CD4-positive, alpha-beta T cell treated with Interleukin-17A for 4 hours (primary cell): ENCODE measurements around the gene BOD1.

ENCODE experiments used
- DNase-seq: peaks from one replicate; pipeline ENCODE4 v3.0.0-alpha.2; 2020; ENCODE audit warnings: mixed read lengths

The BOD1 gene

DNA sequence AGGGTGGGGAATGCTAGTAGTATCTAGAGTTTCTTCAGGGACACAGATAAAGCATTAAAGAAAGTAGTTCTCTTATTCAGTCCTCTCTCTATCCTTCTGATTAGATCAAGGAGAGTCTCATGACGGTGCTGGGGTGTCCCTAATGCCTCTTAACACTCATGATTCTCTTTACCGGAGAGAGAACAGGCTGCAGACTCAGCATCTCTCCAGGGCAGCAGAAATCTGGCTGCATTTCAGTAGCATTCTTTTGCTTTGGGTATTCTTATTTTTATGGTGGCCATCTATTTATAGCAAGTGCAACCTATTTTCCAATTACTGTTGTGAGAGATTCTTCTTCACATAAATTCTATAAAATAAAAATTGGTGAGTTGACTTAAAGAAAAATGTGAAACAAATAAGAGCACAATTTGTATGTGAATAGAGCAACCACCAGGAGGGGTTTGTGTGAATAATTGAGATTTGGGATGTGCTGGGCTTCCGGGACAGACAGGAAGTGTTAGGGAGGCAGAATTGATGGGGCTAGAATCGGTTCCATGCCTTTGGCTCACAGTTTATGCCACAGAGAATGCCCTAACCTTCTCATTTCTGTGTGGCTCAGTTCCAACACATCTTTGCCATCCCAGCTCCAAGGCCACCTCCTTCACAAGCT, 23.8 kb upstream of the BOD1 start:
- DNase-seq, result no peak

DNA sequence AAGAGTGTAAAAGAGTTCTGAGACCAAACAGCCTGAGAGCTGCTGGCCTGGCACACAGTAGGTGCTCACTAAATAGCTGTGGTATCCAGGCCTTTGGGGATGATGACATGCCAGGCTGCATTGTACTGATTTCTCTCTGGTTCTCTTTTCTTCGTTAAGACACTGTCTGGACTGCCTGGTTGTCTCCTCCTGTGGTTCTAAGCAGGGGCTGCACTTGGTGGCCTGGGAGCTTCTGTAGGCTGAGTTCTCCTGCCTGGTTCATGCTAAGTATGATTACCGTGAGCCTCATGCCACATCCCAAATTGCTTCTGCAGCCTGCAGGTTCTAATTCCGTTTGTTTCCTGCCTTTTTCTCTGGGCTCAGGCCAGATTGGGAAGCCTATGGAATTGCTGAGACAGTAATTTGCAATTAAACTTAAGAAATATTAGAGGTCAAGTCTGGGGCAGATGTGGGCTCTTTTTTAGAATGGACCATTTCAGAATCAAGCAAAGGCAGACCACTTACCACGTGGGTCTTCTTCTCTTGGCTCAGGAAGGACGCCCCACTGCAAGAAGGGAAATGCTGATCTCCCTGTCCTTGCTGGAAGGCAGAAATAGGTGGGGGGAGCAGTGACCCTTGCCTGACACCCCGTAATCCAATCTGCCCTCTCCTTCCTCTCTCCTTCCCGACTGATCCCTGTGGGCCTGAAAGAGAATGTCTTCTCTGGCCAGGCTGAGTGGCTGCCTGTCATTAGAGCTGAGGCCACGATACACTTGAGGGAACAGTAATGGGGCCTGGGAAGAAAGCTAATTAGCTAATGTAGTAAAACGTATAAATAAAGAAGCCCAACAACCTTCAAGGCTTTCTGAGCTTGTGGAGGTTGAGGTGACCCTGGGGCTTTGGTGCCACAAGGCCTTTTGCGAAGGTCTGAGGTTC, 21.9 kb upstream of the BOD1 start:
- no peak for DNase-seq

DNA sequence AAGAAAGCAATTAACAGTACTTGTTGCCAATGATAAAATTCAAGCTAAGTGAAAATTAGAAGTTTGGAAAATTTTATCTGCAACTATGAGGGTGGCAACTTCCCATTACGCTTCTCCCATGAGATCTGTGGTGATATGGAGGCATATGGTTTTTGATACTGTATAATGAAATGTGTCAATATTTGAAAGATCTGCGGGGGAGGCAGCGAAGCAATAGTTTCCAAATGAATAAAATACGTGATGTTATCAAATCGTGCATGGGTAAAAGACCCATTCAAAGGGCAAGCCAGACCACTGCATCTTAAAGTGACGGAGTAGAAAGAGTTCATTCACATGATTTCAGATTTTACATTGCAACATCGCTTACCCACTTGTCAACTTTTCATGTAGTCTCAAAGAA, 20.9 kb upstream of the BOD1 start:
- DNase-seq, result no peak

DNA sequence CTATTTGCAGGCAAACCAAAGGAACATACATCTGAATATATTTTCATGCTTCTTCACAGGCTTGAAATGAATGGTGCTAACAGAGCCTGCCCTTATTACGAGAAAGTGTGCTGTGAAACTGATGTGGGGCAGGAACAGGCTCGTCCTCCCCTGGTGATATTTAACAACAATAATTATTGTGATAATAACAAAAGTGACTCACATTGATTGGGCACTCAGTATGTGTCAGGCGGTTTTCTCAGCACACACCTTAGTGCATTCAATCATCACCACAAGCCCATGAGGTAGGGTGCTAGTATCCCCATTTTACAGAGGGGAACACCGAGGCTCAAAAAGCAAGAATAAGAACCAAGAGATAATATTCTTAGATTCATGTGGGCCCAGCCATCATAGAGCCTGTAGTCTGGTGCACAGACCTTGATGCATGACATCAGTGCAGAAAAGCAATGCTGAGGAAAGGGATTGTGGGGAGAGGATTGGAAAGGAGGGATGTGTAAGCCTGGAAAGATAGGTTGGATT, 18.1 kb upstream of the BOD1 start:
- no peak for DNase-seq

DNA sequence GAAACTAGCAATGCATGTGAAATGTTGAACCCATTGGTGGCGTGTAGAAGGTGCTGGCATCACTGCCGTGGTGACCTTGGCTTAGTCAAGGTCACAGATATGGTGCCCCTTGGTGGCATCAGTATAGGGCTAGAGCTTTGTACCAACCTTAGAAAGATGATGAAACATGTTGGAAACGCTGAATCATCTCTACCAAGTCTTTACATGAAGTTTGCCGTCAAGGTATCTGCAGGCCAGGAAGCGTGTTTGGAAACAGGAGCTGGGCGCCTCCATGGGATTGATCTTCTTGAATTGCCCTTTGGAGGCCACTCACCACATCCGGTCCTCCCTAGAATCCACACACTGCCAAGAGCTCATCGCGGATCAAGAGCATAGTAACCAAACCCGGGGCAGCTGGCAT, 16.9 kb upstream of the BOD1 start:
- DNase-seq, result no peak

DNA sequence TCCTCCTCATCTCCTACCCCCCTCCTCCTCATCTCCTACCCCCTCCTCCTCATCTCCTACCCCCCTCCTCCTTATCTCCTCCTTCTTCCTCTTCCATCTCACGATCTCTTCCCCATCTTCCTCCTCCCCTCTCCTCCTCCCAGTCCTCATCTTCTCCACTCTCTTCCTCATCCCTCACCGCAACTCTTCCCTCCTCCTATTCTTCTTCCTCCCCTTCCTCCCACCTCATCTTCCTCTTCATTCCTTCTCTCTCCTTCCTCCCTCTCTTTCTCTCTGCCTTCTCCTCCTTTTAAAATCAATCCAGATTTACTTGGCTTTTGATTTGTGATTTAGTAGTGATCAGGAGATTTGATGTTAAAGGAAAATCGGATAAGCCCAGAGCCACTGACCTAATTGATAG, 15.0 kb upstream of the BOD1 start:
- no peak for DNase-seq

DNA sequence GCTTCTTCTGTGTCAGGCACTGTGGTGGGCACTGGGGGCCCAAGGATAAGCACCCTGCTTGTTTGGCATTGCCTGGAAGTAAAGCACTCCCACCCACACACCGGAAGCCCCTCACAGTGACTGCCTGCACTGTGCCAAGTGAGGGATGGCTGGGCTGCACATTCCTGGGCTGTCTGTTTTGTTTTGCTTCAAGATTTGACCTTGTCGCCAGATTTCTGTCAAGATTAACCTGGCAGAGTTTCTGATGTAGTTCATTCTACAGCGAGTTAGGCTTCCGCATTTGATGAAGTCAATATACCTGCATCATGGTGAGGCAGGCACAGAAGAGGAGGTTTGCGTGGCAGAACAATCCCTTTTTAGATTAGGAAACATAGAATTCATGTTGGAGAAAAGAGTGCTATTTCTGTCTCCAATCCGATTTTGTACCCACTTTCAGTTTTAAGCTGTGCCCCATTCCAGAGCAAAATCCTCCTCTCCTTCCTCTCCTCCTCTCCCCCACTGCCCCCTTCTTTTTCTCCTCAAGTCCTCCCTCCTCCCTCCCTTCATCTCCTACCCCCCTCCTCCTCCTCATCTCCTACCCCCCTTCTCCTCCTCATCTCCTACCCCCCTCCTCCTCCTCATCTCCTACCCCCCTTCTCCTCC, 14.4 kb upstream of the BOD1 start:
- no peak for DNase-seq

DNA sequence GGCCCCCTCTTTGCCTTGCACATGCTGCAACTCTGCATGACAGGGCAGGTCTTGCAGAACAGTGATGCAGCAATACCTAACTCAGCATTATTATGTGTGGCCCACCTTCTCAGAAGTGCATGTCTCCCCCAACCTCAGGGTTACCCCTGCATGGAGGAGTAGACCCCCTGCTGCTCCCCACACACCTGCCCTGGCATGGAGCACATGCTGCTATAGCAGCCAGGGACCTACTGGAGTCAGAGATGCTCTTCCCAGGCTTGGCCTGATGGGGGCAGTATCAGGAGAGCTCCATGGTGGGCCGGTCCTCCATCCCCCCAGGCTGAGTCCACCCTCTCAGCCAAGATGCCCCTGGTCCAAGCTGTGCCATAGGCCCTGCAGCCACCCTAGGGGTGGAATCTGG, 13.2 kb upstream of the BOD1 start:
- no peak for DNase-seq

DNA sequence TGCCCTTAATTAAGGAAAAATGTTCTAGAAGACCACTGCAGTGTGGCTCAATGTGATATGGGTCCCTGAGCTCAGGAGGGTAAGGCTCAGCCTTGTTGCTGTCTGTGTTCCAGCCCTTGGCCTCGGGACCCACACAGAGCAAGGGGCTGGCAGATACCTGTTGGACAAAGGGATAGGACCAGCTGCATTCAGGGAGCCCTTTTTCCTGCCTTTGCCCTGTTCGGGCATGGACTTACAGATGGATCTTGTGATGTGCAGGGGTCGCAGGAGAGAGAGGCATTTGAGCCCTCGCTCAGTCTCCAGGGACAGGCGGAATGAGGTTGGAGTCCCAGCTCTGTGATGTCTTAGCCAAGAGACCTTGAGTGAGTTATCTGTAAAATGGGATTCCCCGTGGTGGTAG, 12.1 kb upstream of the BOD1 start:
- DNase-seq, result no peak

DNA sequence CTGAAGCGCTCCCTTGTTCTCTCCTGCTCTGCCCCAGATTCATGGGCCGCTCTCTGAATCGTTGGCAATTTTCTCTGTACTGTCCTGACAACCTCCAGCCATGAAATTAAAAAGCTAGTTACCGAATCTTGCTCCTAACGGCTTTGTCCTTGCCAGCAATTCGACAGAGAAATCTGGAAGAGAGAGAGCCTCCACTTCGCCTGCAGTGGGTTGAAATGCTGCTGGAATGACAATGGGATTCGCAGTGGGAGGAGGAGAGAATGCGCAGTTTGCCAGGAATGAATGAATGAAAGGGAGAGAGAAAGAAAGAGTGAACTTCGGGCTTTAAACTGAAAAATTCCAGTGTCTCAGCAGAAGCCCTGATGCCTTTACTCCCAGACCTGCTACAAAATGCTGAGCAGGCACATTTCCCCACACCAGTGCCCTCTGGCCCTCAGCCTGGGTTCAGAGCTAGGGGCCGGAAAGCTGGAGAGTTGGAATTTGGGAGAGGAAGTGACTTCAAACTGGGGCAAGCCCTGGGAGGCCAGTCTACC, 11.5 kb upstream of the BOD1 start:
- DNase-seq, result no peak

DNA sequence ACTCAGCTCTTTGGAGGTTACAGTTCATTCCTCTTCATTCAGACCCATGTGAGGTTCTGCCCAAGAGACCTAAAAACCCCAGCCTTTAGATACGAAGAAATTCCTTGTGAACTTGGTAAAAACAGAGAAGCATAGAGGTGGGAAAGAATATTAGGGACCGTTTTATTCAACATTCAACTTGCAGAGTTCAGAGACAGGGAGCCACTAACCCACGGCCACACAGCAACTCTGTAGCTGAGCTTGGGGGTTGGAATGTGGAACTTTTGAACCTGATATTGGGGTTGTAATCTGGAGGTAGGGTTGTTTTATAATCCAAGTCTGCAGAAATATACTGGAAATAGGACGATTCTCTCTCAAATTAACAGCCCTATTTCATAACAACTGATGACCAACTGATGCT, 10.8 kb upstream of the BOD1 start:
- DNase-seq, result no peak

DNA sequence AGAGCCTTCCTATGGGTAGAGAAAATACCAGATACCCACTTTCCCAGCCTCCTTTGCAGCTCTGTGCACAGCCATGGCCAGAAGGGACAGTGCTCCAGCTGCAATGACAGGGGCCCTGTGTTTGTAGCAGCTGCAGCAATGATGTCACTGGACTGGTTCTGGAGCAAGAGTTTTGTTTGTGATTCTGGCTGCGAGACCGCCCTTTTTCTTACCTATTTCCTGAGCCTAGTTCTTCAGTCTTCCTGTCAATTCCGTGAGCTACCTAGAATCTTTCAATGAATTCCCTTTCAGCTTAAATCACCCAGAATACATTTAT, 10.0 kb upstream of the BOD1 start:
- no peak for DNase-seq

DNA sequence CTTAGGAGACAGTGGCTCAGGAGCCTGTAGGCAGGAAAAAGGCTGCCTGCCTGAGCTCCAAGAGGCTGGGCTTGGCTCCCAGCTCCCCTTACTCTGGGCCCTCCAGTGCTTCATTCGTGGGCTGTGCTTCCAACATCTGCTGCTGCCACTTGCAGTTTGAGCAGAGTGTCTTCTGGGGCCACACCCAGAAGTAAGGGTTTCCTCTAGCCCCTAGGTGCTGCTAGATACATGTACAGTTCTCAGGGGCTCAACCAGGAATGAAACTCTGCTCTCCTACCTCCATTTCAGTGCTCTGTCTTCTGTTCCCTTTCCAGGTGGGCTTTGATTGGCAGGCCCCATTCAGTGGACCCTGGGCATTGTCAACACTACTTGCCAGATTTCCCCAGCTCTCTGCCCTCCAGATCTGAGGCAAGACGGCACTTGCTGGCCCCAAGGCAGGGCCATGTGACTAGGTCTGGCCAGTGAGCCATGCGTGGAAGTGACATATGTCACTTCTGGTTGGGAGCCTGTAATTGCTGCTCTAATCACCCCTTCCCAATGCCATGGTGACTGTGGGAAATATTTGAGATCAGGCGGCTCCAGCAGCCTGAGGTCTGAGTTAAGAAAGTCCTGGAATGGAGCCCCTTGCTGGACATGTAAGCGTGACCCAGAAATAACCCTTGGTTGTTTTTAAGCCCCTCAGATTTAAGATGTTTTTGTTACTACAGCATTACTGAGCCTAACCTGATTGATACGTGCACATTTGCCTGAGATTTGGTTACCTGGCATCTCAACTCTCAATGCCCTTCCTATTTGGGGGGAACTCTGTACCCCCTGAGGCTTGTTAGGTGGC, 9.4 kb upstream of the BOD1 start:
- no peak for DNase-seq

DNA sequence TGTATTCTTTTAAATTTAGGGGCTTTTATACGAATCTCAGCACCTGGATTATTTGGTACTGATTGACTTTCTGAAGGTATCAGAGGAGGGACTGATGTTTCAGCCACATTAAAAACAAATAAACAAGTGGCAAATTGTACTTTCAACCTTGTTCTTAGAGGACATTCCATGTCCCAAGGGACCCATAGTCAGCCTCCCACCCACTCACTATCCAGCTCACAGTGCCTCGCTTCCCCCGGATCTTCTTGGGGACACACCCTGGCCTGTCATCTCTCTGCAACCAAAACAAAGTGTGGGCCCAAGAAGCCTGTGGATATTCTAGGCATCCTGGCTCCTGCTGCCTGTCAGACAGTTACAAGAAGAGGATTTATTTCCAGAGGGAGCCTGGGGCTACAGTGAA, 8.8 kb upstream of the BOD1 start:
- no peak for DNase-seq

DNA sequence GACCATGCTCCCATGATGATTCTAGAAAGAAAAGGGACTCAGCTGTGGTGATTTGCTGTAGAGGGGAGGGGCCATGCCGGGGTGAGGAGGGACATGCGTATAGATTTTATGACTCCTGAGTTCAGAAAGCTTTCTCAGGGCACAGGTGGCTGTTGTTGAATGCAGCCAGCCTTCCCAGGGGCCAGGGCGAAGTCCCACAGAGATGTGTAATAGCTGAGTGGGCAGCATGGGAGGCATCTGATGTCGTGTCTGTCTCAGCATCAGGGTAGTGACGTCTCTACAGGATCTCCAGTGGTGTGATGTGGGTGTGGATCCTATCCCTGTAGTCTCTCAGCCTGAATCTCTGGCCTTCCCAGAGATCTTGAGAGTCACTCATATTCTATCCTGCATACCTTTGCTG, 7.8 kb upstream of the BOD1 start:
- no peak for DNase-seq

DNA sequence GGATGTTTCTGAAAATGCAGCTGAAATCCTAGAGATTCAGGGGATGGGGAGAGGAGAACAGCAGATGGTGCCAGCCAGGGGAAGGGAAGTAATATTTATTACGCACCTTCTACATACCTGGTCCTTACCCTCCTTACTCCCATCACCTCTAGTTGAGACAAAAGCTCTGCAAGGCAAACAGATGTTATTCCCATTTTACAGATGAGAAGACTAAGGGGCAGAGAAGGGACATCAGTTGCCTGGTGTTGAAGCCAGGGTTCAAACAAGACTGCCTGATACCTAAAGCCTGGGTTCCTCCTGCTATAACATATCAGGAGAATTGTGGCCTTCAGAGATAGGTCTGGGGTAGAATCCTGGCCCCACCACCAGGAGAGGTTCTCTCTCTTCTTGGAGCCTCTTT, 7.3 kb upstream of the BOD1 start:
- no peak for DNase-seq

DNA sequence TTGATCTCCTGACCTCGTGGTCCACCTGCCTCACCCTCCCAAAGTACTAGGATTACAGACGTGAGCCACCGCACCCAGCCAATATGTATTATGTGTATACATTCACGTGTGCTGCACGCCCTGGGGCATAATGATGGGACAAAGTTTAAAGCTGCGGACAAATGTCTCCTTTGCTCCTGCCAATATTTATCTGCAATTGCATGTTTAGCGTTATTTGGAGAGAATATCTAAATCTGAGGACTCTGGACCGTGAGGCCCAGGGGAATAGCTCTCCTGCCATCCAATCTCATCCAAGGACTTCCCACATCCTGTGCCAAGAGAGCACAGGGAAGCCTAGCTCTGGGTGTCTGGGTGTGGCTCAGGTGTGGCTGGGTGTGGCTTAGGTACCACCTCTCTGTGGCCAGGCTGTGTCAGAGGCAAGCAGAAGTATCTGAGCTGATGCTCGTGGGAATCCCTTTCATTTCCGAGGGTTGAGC, 6.9 kb upstream of the BOD1 start:
- no peak for DNase-seq

DNA sequence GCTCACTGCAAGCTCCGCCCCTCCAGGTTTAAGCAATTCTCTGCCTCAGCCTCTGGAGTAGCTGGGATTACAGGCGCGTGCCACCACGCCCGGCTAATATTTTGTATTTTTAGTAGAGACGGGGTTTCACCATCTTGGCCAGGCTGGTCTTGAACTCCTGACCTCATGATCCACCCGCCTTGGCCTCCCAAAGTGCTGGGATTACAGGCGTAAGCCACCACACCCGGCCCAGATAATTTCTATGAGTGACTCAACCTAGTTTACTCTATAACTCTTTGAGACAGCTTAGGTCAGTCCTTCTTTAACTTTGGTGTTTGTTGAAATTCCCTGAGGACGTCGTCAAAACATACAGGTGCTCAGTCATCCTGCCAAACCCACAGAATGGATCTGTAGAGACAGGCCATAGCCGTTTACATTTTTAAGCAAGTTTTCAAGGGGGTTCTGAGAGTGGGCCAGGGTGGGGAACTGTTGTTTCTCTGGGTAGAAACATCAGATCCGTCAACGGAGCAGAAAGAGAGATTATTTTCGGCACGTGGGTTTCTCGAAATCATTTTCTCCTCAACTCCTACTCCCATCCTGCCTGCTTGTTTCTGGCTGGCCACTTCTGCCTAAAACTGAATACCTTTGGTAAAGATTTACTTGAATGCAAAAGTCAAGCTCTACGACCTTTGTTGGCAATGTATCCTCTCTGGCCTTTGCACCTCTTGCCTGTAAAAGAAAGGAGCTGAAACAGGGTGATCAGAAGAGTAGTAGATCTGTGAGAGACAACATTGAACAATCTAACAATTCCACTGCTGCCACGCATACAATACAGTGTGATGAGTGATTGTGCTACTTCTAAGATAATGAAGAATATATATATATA, 6.0 kb upstream of the BOD1 start:
- DNase-seq, result no peak

DNA sequence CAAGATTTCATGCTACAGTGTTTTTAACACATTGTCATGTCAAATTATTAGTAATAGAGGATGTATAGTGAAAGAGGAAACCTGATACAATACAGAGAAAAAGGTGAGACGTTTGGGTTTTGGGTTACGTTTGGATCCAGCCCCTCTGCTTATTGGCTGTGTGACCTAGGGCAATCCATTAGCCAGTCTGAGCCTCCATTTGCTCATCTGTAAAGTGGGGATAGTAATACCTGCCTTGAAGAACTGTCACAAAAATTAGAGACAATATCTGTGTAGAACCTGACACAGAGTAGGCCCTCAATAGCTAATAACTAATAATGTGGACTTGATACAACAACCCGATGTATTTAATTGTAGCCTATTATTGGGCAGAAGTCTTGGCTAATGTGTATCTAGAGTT, 4.3 kb upstream of the BOD1 start:
- DNase-seq, result no peak

DNA sequence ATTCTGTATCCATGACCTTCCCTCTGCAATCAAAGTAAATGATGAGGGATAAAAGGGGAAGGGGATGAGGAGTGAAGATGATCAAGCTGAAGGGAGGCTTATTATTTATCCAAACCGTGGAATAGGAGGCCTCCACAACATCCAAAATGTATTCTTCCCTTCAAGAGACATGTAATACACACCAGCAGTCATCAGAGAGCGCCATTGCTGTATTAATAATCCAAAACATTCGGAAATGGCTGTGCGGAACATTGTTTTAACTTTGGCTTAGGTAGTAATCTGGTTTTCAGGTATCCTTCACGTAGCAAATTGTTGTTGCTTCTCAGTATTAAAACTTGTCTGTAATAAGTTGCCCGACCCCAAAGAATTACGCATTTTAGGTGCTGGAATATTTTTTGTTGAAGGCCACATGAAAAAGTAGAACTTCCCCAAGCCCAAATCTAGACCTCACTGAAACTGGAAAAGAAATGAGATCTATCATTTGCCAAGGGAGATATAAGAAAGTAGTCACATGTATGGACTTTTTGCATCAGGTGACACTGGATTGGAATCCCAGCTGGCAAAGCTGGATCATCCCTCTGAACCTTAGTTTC, 2.6 kb upstream of the BOD1 start:
- peak; percentile 61 for DNase-seq

DNA sequence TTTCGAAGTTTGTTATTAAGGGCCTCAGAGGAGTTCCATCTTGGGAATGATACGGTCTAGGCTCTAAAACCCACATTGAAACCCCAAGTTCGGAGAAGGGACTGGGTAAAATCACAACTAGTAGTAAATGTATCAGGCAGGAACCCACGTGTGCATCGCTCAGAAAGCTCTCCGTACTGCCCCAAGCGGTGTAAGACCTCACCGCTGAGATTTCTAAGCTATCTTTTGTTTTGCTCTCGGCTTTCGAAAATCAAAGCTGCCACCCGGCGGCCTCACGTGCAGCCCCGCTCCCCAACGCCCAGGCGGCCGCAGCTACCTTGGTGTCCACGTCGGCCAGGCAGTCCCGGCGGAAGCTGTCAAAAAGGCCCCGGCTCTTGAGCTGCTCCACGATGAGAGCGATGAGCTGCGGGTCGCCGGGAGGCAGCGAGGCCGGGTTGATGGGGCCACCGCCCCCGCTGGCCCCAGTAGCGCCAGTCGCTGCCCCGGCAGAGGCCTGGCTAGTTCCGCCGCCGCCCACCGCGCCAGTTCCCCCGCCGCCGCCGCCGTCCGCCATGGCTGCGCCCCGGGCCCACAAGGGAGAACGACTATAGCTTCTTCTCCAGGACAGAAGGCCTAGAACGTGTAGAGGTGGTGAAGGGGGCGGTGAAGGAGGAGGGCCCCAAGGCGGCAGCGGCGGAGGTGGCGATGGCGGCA, 420 bp downstream of the BOD1 start:
- peak; percentile 69 for DNase-seq
